K562 (cell line): ENCODE results near the gene RPUSD1. TPM values are rescaled to one million over a fixed set of nuclear protein-coding genes. Genes with fewer than 3 reads are reported as not detected.
A peak's percentile ranks its signal among the peaks of the same experiment; 100 is the strongest.

Experiments
- CBX3 ChIP-seq, 2 experiments: IDR thresholded peaks; 1 replicate in 1 of 2; 2 replicates in 1 of 2; pipeline ENCODE4 v1.6.1; 2012; ENCODE audit warnings: inconsistent platforms in 2 of 2, low read length in 2 of 2, borderline replicate concordance in 1 of 2, control low read depth in 1 of 2
- FOXK2 ChIP-seq, 2 experiments: fragments of 450-650 bp; IDR thresholded peaks in 1 of 2; conservative IDR thresholded peaks in 1 of 2; 2 replicates each; pipeline ENCODE4 v1.6.1; 2016; ENCODE audit warnings: low read depth in 2 of 2, mild to moderate bottlenecking in 1 of 2
- SP2 ChIP-seq: IDR thresholded peaks from 2 replicates; pipeline ENCODE4 v1.6.1; 2011; ENCODE audit warnings: mild to moderate bottlenecking, low read depth, low read length, moderate library complexity; ENCODE audit not compliant: poor library complexity, severe bottlenecking; ENCODE audit errors: extremely low read depth
- polyA plus RNA-seq, 8 experiments: library from polyadenylated mRNA; depleted of rRNA in 4 of 8; stranded (reverse) in 5 of 8; unstranded in 3 of 8; fragments of >200 nt; fragmentation: Nextera tagmentation in 2 of 8; fragmentation: Illumina TruSeq in 1 of 8; extraction: Ambion mirVana in 2 of 8; extraction: Trizol in 1 of 8; gene quantifications; 2 replicates each; pipeline versions ENCODE4 v1.2.1 to v1.2.3, GENCODE V29; 2011 to 2014; ENCODE audit warnings: inconsistent platforms in 1 of 8, missing spikeins in 1 of 8
- total RNA-seq, 7 experiments: library from RNA; depleted of rRNA in 6 of 7; stranded (reverse); fragments of >200 nt in 6 of 7; fragmentation: Illumina TruSeq in 2 of 7; extraction: Trizol in 2 of 7; gene quantifications; 2 replicates each; pipeline versions ENCODE4 v1.2.1 to v1.2.3, GENCODE V29; 2011 to 2021; ENCODE audit warnings: low replicate concordance in 1 of 7
- TF ChIP-seq, protein P1 (sequence below), 2 experiments: fragments of 450-650 bp in 1 of 2; sonication (generic) in 1 of 2; formaldehyde crosslinking in 1 of 2; IDR thresholded peaks; 2 replicates each; pipeline versions ENCODE4 v1.7.1 to v1.9.0; 2016 to 2022; ENCODE audit warnings: inconsistent platforms in 1 of 2, mild to moderate bottlenecking in 1 of 2, missing genetic modification reagents in 1 of 2
- TF ChIP-seq, protein P2 (sequence below): sonication (generic); formaldehyde crosslinking; IDR thresholded peaks from 2 replicates; pipeline ENCODE4 v1.8.0; 2022; ENCODE audit warnings: mild to moderate bottlenecking, missing genetic modification reagents
- TF ChIP-seq, protein P3 (sequence below): fragments of 200-400 bp; formaldehyde crosslinking; IDR thresholded peaks from 2 replicates; pipeline ENCODE4 v1.6.1; 2017; ENCODE audit warnings: mild to moderate bottlenecking, low read depth, low read length, moderate library complexity

The RPUSD1 gene
- total and polyA plus RNA-seq, 9 of the 15 experiments (the other 6 are each of a cell fraction or from before 2014, with no cell fraction given), result 0.45 to 56.6 (median 12.0) TPM

DNA sequence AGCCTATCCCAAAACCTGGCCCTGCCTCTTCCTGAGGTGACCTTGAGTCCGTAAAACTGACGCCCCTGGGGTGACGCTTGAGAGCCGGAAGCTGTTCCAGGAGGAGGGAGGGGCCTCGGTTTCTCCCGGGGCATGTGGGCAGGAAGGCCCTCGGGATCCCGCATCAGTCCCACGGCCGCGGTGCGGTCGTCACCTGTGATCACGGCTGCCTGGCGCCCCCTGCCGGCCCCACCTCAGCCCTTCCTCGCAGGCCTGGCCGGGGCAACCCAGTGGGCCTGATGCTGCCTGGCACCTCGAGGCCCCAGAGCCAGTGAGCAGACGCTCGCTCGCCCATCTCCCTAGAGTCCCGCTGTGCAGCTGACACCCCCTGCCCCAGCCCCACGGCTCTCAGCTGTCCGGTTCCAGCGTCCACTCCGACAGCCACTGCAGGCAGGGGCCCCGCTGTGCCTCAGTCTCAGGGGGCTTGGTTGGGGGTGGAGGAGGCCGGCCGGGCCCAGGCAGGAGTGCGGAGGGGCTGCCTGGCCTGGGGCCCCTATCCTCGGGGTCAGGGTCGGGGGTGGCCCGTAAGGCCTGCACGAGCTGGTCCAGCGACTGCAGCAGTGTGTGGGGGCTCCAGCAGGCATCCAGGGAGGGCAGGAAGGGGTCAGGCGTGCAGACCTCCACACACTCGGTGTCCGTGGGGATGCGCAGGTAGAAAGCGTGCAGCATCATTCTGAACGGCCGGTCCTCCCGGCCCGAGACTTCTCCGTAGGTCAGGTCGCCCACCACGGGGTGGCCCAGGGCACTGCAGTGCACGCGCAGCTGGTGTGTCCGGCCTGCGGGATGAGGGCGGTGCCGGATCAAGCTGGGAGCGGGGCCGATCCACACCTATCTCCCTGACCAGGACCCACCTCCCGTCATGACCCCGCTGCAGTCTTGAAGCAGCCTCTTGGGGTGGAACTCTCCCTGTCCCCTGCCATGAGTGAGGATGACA, 2.3 kb downstream of the RPUSD1 start (continued):
- TF ChIP-seq, protein P1, sequence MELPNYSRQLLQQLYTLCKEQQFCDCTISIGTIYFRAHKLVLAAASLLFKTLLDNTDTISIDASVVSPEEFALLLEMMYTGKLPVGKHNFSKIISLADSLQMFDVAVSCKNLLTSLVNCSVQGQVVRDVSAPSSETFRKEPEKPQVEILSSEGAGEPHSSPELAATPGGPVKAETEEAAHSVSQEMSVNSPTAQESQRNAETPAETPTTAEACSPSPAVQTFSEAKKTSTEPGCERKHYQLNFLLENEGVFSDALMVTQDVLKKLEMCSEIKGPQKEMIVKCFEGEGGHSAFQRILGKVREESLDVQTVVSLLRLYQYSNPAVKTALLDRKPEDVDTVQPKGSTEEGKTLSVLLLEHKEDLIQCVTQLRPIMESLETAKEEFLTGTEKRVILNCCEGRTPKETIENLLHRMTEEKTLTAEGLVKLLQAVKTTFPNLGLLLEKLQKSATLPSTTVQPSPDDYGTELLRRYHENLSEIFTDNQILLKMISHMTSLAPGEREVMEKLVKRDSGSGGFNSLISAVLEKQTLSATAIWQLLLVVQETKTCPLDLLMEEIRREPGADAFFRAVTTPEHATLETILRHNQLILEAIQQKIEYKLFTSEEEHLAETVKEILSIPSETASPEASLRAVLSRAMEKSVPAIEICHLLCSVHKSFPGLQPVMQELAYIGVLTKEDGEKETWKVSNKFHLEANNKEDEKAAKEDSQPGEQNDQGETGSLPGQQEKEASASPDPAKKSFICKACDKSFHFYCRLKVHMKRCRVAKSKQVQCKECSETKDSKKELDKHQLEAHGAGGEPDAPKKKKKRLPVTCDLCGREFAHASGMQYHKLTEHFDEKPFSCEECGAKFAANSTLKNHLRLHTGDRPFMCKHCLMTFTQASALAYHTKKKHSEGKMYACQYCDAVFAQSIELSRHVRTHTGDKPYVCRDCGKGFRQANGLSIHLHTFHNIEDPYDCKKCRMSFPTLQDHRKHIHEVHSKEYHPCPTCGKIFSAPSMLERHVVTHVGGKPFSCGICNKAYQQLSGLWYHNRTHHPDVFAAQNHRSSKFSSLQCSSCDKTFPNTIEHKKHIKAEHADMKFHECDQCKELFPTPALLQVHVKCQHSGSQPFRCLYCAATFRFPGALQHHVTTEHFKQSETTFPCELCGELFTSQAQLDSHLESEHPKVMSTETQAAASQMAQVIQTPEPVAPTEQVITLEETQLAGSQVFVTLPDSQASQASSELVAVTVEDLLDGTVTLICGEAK (IDR thresholded peaks at IDR 0.05), result 0 out of 2 replicates have a peak, but pooled peaks have one; percentile 19
- TF ChIP-seq, protein P1 (CRISPR knock-in tag; IDR thresholded peaks at IDR 0.05), result no peak
- TF ChIP-seq, protein P2, sequence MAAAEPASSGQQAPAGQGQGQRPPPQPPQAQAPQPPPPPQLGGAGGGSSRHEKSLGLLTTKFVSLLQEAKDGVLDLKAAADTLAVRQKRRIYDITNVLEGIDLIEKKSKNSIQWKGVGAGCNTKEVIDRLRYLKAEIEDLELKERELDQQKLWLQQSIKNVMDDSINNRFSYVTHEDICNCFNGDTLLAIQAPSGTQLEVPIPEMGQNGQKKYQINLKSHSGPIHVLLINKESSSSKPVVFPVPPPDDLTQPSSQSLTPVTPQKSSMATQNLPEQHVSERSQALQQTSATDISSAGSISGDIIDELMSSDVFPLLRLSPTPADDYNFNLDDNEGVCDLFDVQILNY (CRISPR knock-in tag), result no peak
- TF ChIP-seq, protein P3, sequence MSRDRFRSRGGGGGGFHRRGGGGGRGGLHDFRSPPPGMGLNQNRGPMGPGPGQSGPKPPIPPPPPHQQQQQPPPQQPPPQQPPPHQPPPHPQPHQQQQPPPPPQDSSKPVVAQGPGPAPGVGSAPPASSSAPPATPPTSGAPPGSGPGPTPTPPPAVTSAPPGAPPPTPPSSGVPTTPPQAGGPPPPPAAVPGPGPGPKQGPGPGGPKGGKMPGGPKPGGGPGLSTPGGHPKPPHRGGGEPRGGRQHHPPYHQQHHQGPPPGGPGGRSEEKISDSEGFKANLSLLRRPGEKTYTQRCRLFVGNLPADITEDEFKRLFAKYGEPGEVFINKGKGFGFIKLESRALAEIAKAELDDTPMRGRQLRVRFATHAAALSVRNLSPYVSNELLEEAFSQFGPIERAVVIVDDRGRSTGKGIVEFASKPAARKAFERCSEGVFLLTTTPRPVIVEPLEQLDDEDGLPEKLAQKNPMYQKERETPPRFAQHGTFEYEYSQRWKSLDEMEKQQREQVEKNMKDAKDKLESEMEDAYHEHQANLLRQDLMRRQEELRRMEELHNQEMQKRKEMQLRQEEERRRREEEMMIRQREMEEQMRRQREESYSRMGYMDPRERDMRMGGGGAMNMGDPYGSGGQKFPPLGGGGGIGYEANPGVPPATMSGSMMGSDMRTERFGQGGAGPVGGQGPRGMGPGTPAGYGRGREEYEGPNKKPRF, result no peak
- no peak for TF ChIP-seq CBX3 (IDR thresholded peaks at IDR 0.05; ENCODE audit: borderline replicate concordance in 1 of 2, low read length in 2 of 2)
- TF ChIP-seq SP2, result no peak
- no peak for TF ChIP-seq FOXK2 (conservative IDR thresholded peaks at IDR 0.05 in 1 of 2, IDR thresholded peaks at IDR 0.05 in 1 of 2; ENCODE audit: low read depth in 2 of 2)
